Stimulated activated CD8-positive, alpha-beta memory T cell treated with anti-CD3 and anti-CD28 coated beads, Interleukin-7, amount 100 ng/mL, for 24 hours (primary cell): ENCODE results near the gene SERPINE2.

Source experiments
- DNase-seq: peaks from one replicate; pipeline ENCODE4 v3.0.0-alpha.2; 2020; ENCODE audit warnings: low read depth

The SERPINE2 gene

DNA sequence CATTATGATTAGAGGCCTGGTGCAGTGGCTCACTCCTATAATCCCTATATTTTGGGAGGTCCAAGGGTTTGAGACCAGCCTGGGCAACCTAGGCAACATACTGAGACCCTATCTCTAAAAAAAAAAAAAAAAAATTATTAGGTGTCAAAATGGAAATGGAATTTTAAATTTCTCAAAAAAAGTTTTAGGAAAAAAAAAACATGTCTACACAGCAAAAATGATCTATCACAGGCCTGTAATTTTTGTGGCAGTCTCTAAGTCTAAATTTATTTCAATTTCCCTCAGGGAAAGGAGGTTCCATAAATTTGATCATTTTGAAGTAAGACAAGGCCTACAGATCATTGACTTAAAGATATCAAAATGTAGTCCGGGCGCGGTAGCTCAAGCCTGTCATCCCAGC lies 65.5 kb downstream of the SERPINE2 start:
- no peak for DNase-seq

DNA sequence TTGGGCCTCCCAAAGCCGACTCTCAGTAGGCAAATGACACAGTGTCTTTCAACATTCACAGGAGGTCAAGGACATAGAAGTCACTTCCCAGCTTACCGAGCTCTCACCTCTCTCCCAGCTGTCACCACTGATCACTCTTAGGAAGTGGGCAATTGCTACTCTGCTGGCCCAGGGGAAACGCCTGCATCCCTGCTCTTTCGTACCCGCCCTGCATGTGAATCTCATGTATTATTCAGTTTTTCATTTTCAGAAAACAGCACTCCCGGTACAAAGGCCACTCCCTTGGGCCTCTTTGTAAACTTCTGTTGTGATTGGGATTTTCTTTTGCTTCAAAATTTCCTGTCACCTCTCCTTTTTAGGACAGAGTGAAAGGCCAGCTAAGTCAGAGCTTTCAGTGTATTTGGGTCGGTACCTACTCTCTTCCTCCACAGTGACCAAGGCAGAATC lies 66.4 kb downstream of the SERPINE2 start:
- no peak for DNase-seq

DNA sequence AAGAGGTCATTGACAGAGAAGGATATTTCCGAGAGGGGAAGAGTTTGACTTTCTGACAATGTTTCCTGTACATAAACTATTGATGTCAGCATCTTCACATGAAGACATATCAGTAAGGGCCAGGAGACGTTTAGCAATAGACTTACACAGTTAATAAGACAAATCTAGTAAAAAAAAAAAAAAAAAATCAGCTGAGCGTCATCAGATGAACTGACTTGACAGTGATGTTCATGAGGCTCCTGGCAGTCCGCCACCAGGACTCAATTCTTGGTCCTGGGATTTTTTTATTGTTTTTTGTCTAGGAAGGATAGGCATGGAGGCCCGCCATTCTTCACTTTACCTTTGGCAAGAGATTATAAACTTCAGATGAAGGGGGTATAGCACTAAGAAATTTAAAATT lies 67.4 kb downstream of the SERPINE2 start:
- no peak for DNase-seq

DNA sequence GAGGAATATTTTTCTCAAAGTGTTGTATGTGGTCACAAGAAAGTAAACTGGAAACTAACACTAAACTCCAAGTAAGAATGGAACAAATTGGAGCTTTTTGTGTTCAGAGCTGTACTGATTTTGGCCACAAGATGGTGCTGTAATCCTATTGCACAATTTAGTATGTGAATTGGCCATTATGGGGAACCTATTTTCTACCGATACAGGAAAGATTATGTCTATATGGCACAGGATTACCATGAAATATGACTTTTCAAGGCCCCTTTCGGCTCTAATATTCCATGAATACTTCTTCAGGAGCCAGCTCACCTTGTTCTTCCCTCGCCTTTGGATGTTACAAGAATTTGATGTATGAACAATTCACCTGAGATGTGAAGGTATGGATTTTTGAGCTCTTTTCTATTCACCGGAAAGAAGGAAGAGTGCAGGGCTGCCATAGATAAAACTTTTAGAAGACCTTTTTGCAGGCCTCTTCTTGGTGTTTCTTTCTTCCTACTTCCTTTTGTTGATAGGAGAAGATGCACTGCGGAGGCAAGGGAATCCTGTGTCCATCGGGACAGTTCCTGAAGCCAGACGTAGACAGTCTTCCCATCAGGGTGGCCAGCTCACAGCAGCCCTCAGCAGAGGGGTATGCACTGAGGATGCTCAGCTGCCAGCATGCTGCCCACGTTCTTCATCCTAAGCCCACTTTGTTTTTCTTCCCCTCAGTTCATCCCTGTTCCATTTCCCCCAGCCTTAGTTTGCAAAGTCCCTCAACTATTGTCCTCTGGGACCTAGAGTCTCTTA lies 68.5 kb downstream of the SERPINE2 start:
- DNase-seq = peak; percentile 10

DNA sequence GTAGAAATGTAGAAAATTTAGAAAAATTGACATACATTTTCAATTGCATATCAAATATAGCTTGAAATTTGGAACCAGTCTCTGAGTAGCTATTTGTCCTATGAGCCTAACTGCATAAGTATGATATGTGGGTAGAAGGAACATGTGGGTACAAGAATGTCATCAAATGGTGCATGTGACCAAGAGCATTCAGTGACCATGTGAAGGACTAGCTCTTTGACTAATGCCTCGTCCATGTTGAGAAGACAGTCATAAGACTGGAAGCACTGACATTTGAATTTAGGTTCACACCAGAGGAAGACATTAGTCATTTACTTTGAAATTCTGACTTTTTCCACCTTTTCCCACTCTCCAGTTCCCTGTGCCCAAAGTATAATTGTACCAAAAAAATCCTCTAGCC lies 69.2 kb downstream of the SERPINE2 start:
- DNase-seq = no peak

DNA sequence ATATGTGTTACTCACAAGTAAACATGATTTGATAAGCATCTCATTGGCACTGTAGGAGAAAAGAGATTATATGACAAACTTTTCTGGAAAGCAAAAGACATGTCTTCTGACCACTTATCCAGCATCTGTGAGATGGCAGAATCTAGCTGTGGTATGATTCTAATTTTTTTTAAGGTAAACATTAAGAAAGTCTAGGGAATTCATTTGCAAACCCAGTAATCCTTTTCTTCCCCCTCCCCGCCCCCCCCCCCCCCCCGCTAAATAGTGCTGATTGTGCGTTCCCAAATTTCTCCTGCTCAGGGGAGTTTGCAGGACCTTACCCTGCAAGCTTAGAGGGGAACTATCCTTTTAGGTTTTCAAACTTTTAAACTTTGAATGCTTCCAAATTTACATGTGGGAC lies 69.8 kb downstream of the SERPINE2 start:
- DNase-seq = no peak

DNA sequence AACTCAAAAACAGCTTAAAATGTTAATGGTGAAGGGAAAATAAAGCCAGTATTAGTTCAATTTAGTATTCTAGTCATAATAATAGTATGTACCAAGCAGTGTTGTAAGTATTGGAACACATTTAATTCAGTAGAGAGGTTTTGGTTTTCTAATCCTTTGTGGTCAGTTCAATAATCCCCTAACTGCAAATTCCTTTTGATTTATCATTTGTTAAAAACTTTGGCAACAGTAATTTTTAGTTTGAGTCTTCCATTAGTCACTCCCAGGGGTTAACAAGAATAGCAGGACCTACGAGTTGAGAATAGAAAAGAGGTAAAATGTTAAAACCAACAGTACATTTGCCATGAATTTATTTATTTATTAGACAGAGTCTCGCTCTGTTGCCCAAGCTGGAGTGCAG lies 71.1 kb downstream of the SERPINE2 start:
- DNase-seq = no peak

DNA sequence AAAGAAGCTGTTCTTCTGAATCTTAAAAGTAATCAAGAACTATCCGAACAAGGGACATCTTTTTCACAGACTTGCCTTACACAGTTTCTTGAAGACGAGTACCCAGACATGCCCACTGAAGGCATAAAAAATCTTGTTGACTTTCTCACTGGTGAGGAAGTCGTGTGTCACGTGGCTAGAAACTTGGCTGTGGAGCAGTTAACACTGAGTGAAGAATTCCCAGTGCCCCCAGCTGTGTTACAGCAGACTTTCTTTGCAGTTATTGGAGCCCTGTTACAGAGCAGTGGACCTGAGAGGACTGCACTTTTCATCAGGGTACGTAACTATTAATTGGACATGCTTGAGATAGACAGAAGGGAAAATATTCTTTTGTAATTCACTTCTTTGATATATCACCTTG lies 79.4 kb downstream of the SERPINE2 start:
- DNase-seq = no peak

DNA sequence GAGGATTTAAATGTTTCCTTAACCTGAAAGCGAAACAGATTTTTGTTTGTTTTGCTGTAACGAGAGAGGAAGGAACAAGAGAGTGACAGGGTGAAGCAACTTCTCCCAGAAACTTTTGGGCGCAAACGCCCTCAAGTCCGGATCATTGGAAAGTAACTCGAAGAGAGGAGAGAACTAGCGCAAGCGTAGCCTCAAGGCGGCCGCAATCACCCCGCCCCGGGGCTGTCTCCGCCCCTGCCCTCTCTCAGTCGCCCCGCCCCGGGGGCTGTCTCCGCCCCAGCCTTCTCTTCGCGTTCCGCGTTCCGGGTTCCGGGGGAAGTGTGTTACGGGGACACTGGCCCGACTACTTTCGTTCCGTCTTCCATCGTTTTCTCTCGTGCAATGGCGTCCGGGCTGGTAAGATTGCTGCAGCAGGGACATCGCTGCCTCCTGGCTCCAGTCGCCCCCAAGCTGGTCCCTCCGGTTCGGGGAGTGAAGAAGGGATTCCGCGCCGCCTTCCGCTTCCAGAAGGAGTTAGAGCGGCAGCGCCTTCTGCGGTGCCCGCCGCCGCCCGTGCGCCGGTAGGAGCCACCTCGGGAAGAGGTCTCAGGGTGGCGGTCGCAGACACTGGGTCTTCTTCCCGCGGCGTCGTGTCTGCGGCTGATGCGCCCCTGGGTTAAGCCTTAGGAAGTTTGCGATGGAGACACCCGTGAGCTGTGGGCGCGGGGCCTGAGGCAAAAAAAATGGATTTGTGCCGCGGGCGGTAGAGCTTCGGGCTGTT lies 81.8 kb downstream of the SERPINE2 start, which contains the start of gene MRPL44:
MRPL44 (plus strand) TSS at position 372 of the 760 bp plus-strand sequence; CDS start at position 382, 10 bp downstream.
- DNase-seq = peak; percentile 98

DNA sequence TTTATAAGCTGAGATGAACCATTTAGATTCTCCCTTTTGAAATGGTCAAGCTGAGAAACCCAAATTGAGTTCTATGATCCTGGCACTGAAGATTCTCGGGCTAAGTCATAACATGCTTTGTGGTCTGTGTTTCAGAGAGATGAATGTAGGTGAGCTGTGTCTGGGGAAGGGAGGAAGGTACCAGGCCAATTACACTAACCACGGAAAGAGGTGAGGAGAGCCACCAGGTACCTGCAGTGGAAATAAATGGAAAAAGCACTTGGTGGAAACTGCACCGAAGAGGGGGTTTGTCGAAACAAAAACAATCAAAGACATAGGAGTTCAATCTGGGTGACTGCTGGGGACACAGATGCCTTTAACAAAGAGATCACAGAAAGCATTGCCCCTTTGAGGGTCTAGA lies 82.8 kb downstream of the SERPINE2 start:
- DNase-seq = no peak

DNA sequence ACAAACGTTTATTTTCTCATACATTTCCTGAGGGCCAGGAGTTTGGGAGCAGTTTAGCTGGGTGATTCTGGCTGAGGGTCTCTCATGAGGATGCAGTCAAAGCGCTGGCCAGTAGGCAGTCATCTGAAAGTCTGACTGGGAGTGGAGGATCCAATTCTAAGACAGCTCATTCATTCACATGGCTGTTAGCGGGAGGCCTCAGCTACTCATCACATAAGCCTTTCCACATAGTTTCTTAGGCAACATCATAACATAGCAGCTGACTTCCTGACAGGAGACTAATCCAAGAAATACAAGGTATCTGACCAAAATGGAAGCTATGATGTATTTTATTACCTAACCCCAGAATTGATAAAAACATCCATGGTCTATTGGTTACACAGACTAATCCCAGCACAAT lies 84.7 kb downstream of the SERPINE2 start:
- DNase-seq = no peak

DNA sequence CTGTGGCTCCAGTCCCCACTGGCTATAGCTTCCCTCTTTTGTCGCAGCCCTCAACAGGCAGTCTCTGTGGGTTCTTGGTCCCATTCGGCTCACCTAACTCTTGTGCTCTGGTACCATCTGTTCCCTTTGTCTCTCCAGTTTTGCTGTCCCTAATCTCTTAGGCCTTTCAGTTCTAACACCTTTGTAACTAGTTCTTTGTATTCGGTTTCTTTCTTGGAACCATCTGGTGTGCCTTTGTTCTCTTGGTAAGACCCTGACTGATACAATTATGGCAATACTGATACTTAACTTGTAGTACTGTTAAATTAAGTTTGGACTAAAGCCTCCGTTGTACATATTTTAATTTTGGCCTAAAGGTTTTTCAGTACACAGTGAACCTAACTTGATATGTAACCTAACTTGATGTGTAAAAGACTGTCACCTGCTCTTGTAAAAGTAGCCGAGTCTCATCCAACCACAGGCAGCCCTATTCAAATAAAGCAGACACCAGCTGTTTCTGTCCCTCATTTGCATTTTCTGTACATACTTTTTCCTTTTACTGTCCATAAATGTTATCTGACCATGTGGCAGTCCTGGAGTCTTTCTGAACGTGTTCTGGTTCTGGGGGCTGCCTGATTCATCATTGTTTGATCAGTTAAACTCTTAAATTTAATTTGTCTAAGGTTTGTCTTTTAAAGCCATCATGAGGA lies 86.7 kb downstream of the SERPINE2 start:
- no peak for DNase-seq

DNA sequence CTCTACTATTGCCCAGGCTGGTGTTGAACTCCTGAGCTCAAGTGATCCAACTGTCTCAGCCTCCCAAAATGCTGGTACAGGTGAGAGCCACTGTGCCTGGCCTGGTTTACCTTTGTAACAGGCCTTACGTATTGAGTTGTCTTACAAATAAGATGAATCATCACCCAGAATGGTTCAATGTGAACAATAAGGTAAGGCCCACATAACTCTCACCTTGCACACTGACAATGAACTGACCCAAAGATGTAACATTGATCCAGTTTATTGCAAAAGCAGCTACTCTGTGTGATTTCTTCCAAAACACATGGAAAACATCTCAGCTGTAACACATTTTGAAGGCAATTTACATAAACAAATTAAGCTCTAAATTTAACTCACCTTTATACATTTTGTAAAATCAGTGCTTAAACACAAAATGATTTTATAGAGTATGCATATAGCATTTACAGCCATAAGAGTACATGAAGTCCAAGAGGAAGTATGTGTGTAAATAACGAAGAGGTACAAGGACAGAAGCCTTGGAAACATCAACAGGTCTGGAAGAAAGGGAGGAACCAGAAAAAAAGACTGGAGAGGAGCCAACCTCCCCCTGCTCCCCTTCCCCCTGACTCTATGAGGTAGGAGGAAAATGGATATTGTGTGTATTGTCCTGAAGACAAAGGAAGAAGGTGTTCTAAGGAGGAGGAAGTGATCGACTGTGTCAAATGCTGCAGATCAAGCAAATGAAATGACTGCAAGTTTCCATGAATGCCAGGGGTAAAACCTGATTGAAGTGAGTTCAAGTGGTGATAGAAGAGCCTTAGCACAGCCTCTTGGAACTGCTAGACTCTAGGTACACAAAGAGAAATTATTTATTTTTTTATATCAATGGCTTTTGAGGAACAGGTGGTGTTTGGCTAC lies 88.4 kb downstream of the SERPINE2 start:
- DNase-seq = no peak

DNA sequence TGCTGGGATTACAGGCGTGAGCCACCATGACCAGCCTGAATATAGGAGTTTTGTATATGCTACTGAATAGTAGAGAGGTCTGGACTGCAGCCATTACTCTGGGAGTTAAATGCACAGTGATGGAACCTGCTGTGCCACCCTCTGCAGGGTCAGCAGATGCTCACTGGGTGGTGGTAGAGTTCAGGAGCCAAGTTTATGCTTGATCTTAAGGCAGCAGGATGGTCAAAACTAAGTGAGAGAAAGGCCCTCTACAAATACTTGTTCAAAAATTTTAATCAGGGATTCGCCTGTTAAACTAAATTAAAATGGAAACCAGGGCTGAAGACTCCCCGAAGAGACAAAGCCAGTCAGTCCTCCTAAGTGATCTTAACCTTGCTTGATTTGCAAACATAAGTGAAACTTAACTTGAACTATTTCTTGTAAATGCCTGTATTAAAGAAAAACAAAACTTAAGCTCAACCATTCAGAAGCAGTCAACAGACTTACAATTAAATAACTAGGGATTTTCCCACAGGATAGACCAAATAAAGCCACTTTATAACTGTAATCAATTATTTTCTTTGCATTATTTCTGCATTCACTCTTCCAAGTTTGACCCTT lies 89.7 kb downstream of the SERPINE2 start:
- DNase-seq = no peak

DNA sequence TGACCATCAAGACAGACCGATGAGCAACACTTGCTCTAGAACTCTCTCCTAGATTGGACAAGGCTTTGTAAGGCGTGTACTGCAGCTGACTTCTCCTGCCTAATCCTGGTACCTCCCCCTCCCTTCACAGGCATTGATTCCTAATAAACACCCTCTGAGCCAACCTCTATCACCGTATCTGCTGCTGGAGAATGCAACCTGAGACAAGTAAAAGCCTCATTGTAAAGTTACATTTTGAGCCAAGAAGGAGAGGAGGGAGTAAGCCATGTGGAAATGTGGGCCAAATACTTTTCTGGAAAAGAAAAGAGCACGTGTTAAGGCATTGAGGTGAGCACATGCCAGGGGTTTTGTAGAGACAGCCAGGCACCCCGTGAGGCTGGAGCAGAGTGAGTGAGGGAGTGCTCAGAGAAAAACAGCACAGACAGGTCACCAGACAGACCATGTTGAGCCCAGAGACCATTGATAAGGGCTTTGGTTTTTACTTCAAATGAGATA lies 91.3 kb downstream of the SERPINE2 start:
- no peak for DNase-seq

DNA sequence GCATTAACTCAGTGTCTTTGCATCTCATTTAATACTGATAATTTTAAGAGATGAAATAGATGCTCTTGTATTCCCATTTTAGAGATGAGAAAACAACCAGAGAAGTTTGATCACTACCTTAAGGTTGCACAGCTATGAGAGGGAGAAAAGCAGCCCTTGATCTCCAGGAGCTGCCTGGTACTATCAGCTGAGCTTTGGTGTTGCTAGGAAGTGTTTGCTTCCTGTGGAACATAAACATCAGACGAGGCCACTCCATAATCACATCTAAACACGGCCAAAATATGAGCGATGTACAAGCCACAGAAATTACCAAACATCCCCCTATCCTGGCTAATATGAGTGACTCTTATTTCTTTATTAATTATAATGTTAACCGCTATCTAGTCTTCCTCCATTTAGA lies 93.3 kb downstream of the SERPINE2 start:
- no peak for DNase-seq

DNA sequence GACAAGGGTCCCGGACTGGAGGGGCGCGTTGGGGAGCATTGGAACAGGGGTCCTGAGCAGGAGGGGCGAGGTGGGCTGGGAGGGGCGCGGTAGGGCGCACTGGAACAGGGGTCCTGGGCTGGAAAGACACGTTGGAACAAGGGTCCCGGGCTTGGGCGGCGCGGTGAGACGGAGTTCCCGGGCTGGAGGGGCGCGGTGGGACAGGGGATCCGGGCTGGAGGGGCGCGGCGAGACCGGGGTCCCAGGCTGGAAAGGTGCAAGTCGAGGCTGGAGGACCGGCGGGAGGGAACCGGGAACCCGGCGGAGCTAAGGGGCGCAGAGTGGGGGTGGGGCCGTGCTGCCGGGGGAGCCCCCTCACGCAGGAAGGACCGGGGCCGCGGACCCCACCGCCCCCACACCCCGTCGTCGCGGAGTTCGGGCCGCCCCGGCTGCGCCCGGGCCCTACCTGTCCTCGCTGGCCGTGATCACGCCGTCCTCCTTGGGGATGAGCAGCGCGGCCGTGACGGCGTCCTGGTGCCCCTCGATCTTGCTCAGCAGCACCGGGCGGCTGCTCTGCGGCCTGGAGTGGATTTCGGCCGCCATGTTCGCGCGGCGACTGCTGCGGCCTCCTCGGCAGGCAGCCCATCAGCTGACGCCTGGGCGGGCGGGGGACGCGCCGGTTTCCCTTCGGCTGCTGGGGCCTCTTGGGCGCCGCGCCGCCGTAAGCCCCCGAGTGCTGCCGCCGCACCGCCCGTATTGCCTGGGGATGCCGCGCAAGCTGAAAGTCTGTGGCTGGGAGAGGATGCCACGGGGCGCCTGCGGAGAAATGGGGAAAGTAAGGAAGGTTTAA lies 94.2 kb downstream of the SERPINE2 start, which contains the start of gene WDFY1:
WDFY1 (minus strand) TSS at position 633 of the 829 bp plus-strand sequence; CDS start at position 582, 51 bp downstream.
- DNase-seq = peak; percentile 61

DNA sequence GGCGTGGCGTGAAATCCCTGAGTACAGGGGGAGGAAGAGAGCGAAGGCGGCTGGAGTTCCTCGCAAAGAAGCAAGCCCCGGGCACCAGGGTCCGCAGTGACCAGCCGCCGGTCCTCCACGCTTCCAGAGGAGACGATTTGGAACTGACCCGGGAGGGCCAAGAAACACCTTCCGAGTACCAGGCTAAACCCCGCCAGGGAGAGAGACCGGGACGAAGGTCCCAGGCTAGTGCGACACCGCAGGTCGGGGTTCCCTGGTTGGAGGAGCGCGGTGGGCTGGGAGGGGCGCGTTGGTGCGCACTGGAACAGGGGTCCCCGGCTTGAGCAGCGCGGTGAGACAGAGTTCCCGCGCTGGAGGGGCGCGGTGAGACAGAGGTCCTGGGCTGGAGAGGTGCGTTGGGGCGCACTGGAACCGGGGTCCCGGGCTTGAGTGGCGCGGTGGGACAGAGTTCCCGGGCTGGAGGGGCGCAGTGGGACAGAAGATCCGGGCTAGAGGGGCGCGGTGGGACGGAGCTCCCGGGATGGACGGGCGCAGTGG lies 94.9 kb downstream of the SERPINE2 start:
- DNase-seq = no peak

DNA sequence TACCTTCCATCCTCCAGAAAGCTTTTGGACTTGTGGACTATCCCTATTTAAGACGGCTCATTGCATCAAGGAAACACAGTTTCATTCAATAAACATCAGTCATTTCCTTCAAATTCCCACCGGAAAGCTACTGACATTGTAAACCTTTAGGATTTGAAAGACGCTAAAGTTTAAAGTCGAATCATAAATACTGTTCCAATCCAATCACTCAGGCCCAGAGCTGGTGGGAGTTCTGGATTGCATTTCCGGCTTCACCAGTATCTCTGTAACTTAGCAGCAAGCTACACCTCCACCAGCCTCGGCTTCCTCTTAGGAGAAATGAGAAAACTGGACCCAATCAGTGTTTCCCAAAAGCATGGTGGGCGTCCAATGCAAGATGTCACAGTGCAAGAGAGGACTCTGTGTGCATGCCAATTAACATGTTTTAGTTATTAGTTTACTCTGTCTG lies 95.5 kb downstream of the SERPINE2 start:
- DNase-seq = no peak

DNA sequence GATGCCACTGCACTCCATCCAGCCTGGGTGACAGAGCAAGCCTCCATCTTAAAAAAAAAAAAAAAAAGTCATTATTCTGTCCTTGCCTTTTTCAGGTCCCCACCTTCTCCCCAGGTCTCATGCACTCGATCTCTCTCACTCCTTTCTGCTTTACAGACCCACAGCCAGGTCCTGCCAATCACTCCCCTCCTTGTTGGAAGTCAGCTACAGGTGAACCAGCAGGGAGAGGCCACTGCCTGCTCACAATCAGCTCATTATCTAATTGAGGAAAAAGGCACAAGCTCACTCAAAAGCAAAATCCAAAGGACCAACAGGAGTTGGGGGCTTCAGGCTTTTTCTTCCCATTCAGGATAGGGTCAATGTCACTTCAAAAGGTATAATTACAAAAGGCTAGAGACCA lies 96.0 kb downstream of the SERPINE2 start:
- no peak for DNase-seq
